Activated CD8-positive, alpha-beta memory T cell treated with anti-CD3 and anti-CD28 coated beads, Interleukin-2, amount 50 U/mL, for 24 hours (primary cell): ENCODE data around the gene LHFPL4.

Experiments
- DNase-seq: peaks from one replicate; pipeline ENCODE4 v3.0.0-alpha.2; 2020; ENCODE audit errors: extremely low read depth

LHFPL4 gene

GRCh38 chr3:9473496-9474065, 80.0 kb downstream of the LHFPL4 start:
- DNase-seq = no peak

GRCh38 chr3:9469986-9470385, 83.6 kb downstream of the LHFPL4 start:
- DNase-seq = no peak

GRCh38 chr3:9468460-9468859, 85.2 kb downstream of the LHFPL4 start:
- no peak for DNase-seq

- no peak for DNase-seq
Observed at GRCh38 chr3:9467451-9467850, 86.2 kb downstream of the LHFPL4 start.

GRCh38 chr3:9455596-9456131, 98.0 kb downstream of the LHFPL4 start:
- no peak for DNase-seq

- no peak for DNase-seq
Observed at GRCh38 chr3:9452417-9452816, 101.2 kb downstream of the LHFPL4 start.

- no peak for DNase-seq
Observed at GRCh38 chr3:9450991-9451390, 102.6 kb downstream of the LHFPL4 start.

- no peak for DNase-seq
Observed at GRCh38 chr3:9450126-9450525, 103.5 kb downstream of the LHFPL4 start.

- no peak for DNase-seq
Observed at GRCh38 chr3:9448643-9449042, 105.0 kb downstream of the LHFPL4 start.
